Stimulated activated CD4-positive, alpha-beta T cell treated with anti-CD3 and anti-CD28 coated beads, Interleukin-4, amount 100 ng/mL, for 24 hours (primary cell): ENCODE measurements around the gene REP15.
"Not testable (repeated sequence)": the region's sequence is repeated elsewhere in the genome, so short reads cannot be mapped to it uniquely, and the experiment has no call there.

Experiments
- DNase-seq: peaks from one replicate; pipeline ENCODE4 v3.0.0-alpha.2; 2020

Gene REP15

DNA sequence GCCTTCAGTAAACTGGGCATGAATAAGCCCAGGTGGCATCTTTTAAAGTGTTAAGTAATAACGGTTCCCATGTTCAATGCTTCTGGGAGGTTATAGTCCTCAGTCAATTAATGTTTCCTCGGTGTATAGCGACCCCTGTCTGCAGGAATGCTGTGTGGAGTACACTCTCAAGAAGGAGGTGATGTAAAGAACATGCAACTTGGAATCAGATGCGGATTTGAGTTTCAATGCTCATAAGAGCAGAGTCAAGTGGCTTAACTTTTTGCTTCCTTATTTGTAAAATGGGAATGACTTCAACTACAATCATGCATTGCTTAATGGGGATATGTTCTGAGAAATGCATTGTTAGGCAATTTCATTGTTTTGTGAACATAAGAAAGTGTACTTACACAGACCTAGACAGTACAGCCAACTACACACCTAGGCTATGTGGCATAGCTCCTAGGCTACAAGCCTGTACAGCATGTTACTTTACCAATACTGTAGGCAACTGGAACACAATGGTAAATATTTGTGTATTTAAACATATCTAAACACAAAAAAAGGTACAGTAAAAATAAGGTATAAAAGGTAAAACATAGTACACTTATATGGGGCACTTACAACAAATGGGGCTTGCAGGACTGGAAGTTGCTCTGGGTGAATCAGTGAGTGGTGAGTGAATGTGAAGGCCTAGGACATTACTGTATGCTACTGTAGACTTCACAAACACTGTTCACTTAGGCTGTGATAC is 7.6 kb downstream of the REP15 start:
- peak; percentile 76 for DNase-seq

DNA sequence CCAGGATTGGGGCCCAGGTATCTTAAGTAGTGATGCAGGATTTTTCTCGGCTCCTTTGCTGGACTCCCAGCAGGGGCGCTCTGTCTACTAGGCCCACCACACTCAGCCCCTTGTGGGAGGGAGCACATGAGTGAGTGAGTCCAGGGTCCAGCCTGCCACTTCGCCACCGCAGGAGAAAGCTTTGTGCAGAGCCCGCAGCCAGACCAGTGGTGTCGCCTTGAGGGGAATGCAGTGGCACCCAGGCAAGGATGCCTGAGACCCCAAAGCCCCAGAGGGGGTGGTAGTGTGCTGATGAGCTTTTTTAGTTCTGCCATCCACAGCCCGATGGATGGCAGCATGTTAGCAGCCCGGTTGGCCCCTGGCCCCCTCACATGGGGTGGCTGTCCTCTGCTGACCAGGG is 9.0 kb downstream of the REP15 start:
- no peak for DNase-seq

GRCh38 chr12:27707216-27707615 is 11.0 kb downstream of the REP15 start:
- no peak for DNase-seq

DNA sequence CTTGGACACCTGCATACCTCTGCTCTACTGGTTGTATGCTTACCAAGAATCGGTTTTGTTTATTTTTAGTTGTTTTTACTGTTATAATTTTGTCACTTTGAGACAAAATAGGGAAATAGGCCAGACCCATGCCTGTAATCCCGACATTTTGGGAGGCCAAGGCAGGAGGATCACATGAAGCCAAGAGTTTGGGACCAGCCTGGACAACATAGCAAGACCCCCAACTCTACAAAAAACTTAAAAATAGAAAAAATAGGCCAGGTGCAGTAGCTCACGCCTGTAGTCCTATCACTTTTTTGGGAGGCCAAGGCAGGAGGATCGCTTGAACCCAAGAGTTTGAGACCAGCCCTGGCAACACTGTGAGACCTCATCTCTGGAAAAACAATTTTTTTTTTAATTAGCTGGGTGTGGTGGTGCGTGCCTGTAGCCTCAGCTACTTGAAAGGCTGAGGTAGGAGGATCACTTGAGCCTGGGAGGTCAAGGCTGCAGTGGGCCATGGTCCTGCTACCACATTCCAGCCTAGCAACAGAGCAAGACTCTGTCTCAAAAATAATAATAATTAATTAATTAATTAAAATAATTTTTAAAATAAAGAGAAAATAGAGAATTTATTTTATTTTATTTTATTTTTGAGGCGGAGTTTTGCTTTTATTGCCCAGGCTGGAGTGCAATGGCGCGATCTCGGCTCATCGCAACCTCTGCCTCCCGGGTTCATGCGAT is 13.1 kb downstream of the REP15 start:
- DNase-seq: no peak

GRCh38 chr12:27709932-27710591 is 13.8 kb downstream of the REP15 start:
- DNase-seq: no peak

- DNase-seq: peak; percentile 92
Observed at GRCh38 chr12:27710592-27711316, 14.5 kb downstream of the REP15 start, which contains the start of gene MRPS35. Gene MRPS35 (plus strand): TSS chr12:27710832. CDS start chr12:27710844, 12 bp downstream.

- DNase-seq: peak; percentile 8
Observed at GRCh38 chr12:27711317-27711682, 15.1 kb downstream of the REP15 start.

GRCh38 chr12:27711967-27712366 is 15.7 kb downstream of the REP15 start:
- no peak for DNase-seq

GRCh38 chr12:27723212-27723611 is 27.0 kb downstream of the REP15 start:
- DNase-seq: no peak

- no peak for DNase-seq
Observed at GRCh38 chr12:27730097-27730588, 33.9 kb downstream of the REP15 start.

- DNase-seq: no peak
Observed at GRCh38 chr12:27732281-27732680, 36.0 kb downstream of the REP15 start.

DNA sequence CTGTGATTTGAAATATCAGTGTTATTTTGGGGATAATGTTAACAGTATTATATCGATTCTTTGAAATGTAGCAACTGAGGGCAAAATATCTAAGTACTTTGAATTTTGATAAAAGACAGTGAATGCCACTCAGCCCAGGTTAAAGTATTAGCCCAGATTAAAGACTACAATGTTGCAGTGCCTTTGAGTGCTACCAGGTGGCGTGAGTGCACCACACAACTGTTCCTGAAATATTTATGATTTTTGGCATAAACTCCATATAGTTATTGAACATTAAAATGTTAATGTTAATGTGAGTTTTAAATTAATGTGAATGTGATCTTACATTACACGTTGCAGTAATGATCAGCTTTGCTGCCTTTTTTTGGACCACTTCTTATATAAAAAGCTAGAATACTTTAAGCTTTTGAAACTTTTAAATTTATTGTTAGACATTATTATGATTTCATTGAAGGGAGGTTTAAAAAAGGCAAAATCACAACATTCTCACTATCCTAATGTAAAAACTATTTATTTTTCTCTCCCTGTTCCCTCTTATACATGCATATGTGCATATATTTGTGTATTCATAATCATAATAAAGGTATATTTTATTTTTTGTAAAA is 36.9 kb downstream of the REP15 start:
- peak; percentile 33 for DNase-seq

- DNase-seq: no peak
Observed at GRCh38 chr12:27733791-27734190, 37.5 kb downstream of the REP15 start.

- DNase-seq: not testable (repeated sequence)
Observed at GRCh38 chr12:27734321-27734720, 38.1 kb downstream of the REP15 start.

DNA sequence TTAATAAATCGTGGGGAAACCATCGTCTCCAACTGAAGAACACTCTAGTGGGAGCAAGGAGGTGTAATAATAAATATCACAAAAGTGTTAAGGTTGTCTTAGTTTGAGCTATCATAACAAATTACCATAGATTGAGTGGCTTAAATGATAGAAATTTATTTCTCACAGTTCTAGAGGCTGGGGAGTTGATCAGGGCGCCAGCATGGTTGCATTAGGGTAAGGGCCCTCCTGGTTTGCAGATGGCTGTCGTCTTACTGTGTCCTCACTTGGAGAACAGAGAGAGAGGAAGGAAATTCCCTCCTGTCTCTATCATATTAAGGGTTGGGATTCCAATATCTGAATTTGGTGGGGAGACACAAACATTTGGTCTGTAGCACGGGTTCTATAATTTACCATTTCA is 47.4 kb downstream of the REP15 start:
- DNase-seq: no peak

DNA sequence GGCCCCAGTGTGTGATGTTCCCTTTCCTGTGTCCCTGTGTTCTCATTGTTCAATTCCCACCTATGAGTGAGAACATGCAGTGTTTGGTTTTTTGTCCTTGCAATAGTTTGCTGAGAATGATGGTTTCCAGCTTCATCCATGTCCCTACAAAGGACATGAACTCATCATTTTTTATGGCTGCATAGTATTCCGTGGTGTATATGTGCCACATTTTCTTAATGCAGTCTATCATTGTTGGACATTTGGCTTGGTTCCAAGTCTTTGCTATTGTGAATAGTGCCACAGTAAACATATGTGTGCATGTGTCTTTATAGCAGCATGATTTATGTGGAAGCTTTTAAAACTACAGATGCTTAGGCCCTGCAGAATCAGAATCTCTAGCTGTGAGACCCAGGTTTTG is 49.5 kb downstream of the REP15 start:
- not testable (repeated sequence) for DNase-seq
